GM21717 (cell line): ENCODE results near the gene ASB13.

Source experiments
- ATAC-seq: cut with Tn5 transposase; IDR thresholded peaks from one replicate; pipeline ENCODE4 v1.9.1; 2021; ENCODE audit warnings: mild to moderate bottlenecking, moderate library complexity; ENCODE audit not compliant: unreplicated experiment

The ASB13 gene, protein sequence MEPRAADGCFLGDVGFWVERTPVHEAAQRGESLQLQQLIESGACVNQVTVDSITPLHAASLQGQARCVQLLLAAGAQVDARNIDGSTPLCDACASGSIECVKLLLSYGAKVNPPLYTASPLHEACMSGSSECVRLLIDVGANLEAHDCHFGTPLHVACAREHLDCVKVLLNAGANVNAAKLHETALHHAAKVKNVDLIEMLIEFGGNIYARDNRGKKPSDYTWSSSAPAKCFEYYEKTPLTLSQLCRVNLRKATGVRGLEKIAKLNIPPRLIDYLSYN

DNA sequence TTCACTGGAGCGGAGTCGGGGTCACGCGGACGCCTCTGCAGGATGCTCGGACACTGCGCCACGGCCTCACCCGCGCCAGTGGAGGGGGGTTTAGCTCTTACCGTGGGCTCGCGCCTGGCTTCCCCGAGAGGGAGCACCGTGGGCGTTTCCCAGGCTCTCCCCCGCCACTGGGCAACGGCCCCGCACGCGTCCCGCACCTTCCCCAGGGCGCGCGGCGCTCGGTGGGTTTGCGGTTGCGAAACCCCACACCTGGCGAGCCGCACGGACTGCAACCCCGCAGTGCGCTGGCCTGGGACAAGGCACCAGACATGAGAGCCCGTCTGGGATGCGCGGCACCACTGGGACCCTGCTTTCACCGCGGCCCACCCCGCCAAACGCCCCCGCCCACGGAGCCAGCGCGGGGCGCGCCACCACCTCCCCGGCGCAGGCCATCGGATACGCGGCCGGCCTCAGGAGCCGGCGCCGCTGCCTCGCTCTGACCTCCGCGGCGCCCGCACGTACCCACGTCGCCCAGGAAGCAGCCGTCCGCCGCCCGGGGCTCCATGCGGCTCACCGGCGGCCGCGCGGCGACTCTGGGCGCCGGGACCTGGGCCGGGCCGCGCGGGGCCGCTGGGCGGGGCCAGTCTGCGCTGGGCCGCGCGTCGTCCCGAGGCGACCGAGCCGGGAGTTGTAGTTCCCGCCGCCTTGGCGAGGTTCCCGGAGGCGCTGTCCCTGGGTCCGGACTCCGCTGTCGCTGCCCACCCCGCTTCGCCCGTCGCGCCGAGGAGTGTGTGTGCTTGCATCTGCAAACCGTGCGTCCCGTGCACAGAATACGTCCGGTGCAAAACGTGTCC, at the start of gene ASB13:
Gene ASB13 (minus strand): TSS at position 588 of the 833 bp plus-strand sequence. CDS start 44 bp downstream, at position 544.
- no peak for ATAC-seq

DNA sequence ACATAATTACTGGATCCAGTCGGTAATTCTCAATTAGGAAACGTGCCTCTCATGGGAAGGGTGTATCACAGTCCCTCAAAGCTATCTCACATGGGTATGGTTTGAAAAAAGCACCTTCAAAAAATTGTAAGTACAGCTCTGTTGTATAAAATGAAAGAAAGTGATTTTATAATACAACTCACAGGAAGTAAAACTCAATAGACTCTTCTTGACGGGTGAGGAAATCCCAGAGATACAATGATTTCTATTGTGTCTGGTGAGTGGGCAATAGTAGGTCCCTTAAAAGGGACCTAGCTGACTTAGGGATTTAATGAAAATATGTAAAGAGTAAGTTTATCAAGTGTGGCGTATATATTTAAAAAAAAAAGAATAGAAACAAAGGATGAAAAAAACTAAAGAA, 45.2 kb upstream of the ASB13 start:
- ATAC-seq = no peak

DNA sequence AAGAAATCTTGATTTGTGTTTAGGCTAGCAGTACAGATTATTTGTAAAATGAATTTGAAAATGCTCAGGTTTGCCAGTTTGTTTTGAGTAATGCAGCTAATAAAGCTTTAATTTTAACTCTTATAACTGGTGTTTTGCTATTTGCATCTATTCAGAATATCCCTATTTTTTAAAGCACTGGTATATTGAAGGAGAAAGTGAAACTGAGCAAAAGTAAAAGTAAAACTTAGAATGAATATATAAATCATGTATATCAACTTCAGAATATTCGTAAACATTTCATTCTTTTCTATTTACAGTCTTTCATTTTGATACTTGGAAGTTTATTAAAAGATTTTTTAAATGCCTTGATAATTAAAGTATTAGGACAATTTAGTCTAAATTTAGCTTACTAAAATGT, 44.5 kb upstream of the ASB13 start:
- no peak for ATAC-seq

DNA sequence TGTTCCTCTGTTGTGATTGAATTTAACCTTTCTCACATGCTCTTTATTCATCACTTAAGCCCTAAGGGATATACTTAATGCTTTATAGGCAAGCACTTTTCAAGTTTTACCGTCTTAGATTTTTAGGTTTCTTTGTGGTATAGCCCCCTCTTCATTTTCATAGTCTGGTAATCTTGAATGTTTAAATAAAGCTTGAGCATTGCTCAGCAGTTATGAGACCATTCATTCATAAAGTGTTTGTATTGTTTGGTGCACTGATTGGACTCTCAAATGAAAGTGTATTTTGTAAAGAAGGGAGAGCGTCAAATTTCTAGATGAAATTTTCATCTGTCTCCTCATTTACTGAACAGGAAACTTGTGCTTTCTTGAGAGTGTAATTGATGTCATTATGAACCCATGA, 43.5 kb upstream of the ASB13 start:
- ATAC-seq = no peak

DNA sequence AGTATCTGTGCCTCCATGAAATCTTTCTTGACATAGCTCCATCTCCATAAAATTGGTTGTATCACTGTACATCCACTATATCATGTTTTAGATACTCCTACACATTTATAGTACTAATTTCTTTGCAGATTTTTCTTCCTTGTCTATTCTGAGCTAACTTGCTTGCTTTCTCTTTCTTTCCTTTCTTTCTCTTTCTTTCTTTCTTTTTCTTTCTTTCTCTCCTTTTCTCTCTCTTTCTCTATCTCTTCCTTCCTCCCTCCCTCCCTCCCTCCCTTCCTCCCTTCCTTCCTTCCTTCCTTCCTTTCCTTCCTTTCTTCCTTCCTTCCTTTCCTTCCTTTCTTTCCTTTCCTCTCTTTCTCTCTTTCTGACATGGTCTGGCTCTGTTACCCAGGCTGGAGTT, 42.0 kb upstream of the ASB13 start:
- ATAC-seq = no peak

DNA sequence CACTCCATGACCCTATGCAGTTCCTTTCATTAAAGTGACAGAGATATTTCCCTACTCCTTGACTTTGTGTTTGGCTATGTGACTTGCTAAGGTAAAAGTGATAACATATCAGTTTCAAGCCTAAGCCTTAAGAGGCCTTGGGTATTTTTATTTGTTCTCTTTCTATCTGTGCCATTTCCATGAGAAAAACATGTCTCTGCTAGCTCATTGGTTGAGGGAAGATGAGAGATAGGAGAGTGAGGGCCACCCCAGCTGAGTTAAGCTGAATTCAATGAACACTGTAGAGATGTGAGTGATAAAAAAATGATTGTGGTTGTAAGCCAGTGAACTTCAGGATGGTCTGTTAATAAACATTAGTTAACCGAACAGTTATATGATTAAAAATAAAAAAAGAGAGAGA, 31.7 kb upstream of the ASB13 start:
- ATAC-seq = no peak

DNA sequence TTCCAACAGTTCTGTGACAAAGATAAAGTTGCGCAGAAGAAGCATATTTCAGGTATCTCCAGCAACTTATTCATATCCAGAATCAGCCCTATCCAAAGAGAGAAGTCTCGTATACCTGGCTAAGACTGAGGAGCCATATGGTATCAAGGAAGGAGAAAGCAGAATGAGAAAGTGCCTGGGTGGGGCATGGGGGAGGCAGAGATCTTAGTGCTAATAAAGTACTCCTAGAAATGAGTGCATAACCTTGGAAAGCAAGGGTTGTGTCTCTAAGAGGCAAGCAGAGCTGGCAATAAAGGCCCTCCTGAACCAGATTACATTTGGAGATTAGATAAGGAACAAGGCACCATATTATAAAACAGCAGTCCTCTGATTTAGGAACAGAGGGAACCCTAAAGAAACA, 30.9 kb upstream of the ASB13 start:
- no peak for ATAC-seq

DNA sequence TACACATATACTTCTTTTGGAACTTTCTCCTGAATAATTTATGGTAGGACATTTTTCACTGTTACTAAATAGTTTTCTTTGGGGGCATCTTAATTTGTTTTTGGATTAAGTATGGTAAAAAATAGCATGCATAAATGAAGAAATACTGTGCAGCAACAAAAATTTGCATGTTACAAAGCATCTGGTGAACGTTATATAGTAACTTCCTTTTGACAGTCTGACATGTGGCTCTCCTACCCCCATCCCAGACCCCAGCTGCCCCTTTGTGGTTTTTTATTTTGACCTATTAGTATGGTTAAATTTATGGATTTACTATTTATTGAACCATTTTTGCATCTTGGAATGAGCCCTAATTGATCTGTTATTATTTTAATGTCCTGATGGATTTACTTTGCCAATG, 28.2 kb upstream of the ASB13 start:
- ATAC-seq = no peak

DNA sequence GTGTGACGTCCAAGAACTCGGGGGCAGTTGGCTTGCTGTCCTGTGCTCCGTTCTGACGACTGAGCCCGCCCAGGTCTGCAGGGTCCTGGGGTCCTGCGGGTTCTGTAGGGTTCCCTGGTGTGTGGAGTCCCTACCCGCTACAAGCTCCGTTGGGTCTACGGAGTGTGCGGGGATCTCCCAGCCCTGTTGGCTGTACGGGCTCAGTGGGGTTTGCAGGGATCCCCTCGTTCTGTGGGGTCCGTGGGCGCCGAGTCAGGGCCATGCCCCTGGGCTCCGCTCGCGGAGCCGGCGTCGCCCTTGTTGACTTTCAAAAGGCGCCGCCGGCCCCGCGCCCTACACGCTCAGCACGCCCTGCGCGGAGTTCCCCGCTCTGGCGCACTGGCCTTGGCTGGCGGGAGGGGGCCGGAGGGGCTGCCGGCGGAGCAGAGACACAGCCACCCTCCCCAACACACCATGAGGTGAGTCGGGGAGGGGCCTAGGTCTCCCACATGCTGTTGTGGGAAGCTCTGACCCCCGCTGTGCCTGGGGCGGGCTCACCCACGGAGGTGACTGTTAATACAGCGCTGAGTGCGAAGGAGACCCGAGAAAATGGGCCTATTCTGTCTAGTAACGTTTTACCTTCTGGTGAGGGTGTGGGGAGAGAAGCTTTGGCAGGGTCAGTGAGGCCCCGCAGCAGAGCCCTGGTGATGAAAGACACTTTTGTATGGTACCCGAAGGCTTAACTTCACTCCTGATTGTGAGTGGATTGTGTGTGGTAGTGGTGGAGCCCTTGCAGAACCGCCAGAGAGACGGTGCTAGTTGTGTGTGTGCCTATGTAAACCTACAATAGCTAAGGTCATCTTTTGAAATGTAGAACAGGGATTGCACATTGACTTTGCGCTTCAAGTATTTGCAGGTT, 26.3 kb upstream of the ASB13 start:
- peak; percentile 78 for ATAC-seq

DNA sequence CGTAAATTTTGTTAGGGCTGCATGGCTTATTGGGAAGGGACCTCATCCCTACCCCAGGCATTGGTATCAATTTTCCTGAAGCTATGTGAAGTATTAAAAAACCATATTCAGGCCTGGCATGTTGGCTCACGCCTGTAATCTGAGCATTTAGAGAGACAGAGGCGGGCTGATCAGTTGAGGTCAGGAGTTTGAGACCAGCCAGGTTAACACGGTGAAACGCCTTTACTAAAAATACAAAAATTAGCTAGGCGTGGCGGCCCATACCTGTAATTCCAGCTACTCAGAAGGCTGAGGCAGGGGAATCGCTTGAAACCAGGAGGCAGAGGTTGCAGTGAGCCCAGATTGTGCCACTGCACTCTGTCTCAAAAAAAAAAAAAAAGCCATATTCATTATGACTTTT, 25.4 kb upstream of the ASB13 start:
- no peak for ATAC-seq

DNA sequence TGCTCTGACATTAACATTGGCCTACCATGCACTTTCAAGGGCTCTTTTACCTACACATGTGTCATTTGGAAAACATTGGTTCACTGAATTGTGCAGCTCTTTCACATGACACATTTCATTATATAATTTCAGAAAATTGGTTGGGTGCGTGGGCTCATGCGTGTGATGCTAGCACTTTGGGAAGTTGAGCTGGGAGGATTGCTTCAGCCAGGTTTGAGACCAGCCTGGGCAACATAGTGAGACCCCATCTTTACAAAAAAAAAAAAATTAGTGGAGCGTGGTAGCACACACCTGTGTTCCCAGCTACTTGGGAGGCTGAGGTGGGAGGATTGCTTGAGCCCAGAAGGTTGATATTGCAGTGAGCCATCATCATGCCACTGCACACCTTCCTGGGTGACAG, 22.2 kb upstream of the ASB13 start:
- ATAC-seq = no peak

DNA sequence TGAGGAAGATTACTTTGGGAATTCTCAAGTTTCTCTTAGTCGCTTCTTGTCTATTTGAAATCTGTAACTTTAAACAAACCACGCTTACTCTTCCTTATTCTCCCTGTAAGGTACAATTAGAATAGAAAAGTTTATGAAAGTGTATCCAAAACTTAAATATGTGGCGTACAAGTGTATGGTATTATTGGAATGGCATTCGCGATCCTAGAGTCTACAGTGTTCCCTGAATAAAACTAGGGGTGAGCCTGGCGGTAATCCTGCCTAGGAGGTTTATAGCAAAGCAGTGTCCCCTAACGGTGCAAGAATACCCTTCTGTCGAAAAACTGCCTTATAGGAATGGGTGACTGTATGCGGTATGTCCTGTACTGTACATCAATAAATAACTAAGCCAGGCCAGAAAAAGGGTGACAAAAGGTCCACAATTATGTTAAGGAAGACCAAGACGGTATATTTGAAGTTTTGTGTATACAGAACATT, 19.4 kb upstream of the ASB13 start:
- no peak for ATAC-seq

DNA sequence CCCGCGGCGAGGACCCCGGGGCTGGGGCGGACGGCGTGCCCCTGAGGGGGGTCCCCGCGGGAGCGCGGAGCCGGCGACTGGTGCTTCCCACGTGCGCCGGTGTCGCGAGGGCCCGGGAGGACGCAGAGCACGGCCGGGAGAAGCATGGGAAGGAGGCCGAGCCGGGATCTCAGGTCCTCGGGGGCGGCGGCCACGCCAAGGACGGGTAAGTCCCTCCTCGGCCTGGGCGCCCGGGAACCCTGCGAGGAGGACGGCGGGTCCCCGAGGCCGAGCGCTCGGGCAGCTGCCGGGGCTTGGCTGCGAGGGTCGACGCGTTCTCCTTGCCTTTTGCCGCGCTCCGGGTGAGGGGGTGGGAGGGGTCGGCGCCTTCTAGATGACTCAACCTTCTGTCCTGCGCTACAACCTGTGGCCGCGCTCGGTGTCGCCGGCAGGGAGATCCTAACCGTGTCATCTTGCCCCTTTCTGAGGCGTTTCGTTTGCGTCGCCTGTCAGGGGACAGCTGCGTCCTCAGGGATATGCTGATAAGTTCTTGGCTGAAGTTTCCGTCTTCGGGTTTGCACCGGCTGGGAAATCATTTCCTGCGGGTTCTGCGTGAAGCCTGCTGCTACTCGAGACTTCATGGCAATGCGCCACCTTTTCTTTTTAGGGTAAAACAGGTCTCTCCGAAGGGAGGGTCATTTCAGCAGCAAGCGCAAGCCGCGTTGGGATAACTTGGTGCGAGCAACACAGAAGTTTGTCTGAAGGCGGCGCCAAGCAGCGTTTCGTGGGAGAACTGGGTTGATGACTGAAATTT, 18.8 kb upstream of the ASB13 start:
- peak; percentile 51 for ATAC-seq

DNA sequence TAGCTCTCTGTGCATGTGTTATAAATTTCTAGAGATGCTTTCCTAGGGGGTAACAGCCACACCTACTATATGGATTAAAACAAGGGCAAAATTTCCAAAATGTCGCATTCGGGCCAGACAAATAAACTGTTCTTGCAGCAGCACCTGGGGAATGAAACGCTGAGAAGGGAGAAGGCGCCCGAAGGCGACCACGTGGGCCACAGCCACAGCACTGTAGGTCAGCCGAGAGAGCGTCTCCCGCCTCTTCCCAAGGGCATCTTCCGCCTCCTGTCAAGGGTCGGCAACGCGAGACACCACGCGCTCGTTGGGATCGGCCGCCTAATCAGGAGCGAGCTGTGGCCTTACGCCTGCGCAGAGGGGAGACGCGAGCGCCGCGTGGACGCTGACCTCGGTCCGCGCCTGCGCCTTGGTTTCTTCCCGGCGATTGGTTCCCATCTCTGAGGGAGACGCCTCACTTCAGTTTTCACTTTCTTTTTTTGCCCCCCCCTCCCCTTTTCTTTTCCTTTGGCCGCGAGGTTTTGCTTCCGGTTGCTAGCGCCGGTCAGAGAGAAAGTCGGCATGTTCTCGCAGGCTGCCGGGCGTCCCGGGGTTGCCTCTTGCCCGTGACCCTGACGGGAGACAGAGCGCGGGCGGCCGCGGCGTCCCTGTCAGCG, 18.0 kb upstream of the ASB13 start, which contains the start of gene TASOR2:
Gene TASOR2 (plus strand): TSS at position 521 of the 653 bp plus-strand sequence. CDS start 35,805 bp downstream, outside the sequence.
- peak; percentile 59 for ATAC-seq

DNA sequence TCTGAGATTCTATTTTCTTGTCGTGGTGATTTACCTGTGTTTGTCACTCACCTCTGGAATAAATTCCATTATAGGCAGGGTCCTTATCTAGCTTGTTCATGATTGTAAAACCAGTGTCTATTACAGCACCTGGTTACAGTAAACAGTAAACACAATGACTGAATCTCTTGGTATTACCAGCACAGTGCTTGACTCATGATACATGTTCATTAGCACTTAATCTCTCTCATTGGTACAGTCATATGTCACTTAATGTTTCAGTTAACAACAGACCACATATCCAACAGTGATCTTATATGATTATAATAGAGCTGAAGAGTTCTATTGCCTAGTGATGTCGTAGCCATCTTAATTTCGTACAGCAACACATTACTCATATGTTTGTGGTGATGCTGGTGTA, 16.7 kb upstream of the ASB13 start:
- ATAC-seq = no peak

DNA sequence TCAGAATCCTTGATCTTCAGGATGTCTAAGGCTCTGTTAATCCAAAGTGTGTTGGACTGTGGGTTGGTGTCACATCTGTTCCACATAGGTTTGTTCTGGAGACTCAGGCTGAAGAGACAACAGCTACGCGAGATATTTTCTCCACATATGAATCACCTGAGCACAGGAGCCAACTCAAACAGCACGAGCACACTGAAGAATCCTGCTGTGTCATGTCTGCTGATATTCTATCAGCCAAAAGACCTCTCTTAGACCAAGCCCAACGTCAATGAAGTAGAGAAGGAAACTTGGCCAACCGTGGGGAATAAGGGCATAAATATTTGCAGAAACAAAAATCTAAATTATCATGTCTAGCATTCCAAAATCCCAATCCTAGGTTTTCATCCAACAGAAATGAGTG, 15.5 kb upstream of the ASB13 start:
- ATAC-seq = no peak

DNA sequence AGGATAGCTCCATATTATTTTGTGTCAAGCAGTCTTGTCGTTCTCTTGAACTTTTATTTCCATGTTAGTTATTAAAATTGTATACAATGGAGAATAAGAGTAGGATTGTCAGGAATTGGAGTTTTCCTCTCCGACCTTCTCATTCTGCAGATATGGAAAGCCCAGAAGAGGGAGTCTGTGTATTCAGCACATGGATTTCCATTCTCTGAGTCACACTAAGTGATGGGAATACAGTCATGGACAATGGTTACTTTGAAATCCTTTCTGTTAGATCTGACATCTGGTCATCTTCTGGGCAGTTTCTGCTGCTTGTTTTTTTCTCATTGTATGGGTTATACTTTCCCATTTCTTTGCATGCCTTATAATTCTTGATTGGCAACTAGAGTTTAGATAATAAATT, 13.2 kb upstream of the ASB13 start:
- ATAC-seq = no peak

DNA sequence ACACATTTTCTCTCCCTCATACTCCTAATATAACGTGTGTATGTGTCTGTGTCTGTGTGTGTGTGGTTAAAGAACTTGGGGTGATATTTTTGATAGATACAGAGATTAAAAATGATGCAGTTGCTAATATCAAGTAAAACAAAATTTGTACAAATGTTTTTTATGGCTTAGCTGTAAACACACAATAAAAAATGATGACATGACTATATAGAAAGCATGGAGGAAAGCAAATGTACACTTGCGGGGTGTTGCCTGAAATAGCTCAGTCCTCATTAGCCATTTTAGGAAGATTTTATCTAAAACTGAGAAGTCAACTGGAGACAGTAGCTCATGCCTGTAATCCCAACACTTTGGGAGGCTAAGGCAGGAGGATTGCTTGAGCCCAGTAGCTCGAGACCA, 12.6 kb upstream of the ASB13 start:
- no peak for ATAC-seq

DNA sequence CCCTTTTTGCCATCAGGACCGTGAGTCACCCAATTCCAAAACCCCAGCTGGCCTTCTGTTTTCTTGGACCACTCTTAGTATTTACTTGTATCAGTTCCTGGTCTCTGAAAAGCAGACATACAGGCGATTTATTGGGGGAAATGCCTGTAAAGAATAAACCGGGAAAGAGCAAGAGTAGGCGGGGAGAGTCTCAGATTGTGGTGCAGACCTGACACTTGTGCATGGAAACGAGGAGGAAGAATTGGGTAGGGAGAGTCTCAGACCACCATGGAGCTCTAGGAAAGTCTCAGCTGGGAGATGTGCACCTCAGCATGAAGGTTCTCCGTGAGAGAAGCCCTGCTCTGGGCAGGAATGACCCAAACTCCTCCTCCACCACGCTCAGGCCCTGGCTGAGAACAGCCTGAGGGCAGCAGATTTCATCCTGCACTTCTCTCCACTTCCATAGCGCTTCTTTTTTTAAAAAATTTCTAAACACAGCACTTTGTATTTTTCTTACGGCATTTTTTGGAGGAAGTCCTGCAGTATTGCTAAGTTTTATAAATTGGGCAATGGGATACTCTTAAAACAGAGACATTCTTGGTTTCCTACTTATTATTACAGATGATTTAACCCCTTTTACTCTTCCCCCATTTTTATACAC, 12.1 kb upstream of the ASB13 start:
- no peak for ATAC-seq
